Measurements from ENCODE around the gene EFNB2. TPM values are rescaled to one million over a fixed set of nuclear protein-coding genes. Genes with fewer than 3 reads are reported as not detected.

The EFNB2 gene
- total and polyA plus RNA-seq, 2 experiments from 2014 or later: 11.1 to 12.2 TPM

DNA sequence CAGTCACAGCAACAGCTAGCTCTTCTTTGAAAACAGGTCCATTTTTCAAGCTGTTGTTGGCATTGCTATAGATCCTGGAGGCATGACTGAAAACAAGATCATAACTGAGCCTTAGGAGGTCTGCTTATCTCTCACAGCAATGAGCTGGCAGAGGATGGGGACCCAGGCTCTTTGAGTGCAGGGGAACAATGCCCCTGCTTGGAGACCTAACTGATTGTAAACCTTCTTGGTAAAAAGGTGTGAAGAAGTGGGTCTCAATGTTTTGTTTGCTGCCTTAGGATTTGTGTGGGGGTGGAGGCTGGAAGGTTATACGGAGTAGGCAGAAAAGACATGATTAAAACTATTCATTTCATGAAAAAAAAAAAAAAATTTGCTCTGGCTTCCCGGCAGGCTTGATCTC is 94.6 kb downstream of the EFNB2 start:
- TF ChIP-seq CTCF (IDR thresholded peaks at IDR 0.05; ENCODE audit: low read depth, low read length): no peak
- no peak overlapping the region for H3K27ac ChIP-seq
- no peaks in the 10 kb centered on the region for H3K4me1 ChIP-seq (ENCODE audit: low read depth)
- H3K27me3 ChIP-seq: no peaks in the 10 kb centered on the region
- H3K4me3 ChIP-seq: no peak overlapping the region
- no peaks in the 10 kb centered on the region for H3K9me3 ChIP-seq (ENCODE audit: low read depth)
- peak in 1 of 2 donors; percentile 2 for DNase-seq (ENCODE audit: low read depth in 1 of 2, low spot score in 1 of 2)
- H3K36me3 ChIP-seq: no peaks in the 10 kb centered on the region

Other genes starting within 250 kb of the EFNB2 start
- gene ARGLU1, start 32.5 kb upstream of the EFNB2 start, total RNA-seq: 88.2 and 173 TPM in 2 replicates
- 146 and 176 TPM in 2 replicates for gene ARGLU1, start 32.5 kb upstream of the EFNB2 start, polyA plus RNA-seq

All from cardiac muscle cell (in vitro differentiated cells and primary cell).